ENCODE measurements around the gene FNIP2. TPM values are rescaled to one million over a fixed set of nuclear protein-coding genes. Genes with fewer than 3 reads are reported as not detected.

FNIP2 gene
- total RNA-seq = 10 to 100 TPM; 19.4 to 22.6 (median 21.8) TPM
- 17.2 TPM for total RNA-seq (2013)

DNA sequence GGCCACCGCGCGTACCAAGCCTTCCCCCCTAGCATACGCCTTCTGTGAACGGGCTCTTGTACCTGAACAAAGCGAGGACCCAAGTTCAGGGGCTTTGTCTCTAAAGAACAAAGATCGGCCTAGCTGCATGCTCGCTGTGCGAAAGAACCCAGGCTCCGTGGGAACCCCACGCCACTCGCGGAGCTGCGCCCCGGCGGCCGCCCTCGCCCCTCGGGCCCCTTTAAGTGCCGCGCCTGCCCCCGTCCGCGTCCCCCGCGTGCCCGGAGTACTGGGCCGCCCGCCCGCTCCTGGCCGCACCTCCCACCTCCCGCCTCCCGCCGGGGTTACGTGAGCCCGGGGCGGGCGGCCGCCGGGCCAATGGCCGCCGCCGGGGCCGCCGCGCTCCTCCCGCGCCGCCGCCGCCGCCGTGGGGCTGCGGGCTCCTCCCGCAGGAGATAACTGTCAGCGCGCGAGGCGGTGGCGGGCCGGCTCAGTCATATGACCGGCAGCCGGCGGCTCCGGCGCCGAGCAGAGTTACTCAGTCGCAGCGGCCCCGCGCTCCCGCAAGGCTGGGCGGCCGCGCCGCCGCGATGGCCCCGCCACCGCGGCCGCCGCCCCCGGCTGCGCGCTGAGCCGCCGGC, at the start of gene FNIP2:
Gene FNIP2, plus strand, starts transcription at position 472 of the 620 bp plus-strand sequence. CDS start 187 bp downstream, outside the sequence.
- no peak for TF ChIP-seq CTCF (IDR thresholded peaks at IDR 0.05)
- Histone ChIP-seq H3K9me3 (ENCODE audit: control insufficient read depth, insufficient read depth, low read length) (no peaks in the 10 kb centered on the region), H3K4me3 (ENCODE audit: low read length) (peak within 1 kb of the TSS; percentile 50), H3K27me3 (ENCODE audit: control insufficient read depth, insufficient read depth, low read length) (no peaks in the 10 kb centered on the region), H3K27ac (ENCODE audit: low read length) (peak within 1 kb of the TSS; percentile 80), H3K4me1 (ENCODE audit: control insufficient read depth, insufficient read depth, low read length) (peaks cover 8% of the 10 kb centered on the region), H3K36me3 (ENCODE audit: control insufficient read depth, insufficient read depth, low read length) (no peaks in the 10 kb centered on the region)
- Mint-ChIP-seq H3K4me3 (peak within 1 kb of the TSS; percentile 99), H3K9me3 (no peaks in the 10 kb centered on the region), H3K27me3 (ENCODE audit: low read depth in 2 of 2) (no peaks in the 10 kb centered on the region), H3K36me3 (no peaks in the 10 kb centered on the region), H3K4me1 (peaks cover 29 to 32% of the 10 kb centered on the region in 2 donors), H3K27ac (peak within 1 kb of the TSS; percentile 91 to 92)
- intact Hi-C loops (cut with micrococcal nuclease) = loop anchor here (2.0 kb wide), 4 partner anchors 42 to 98 kb away; partner anchors contain the start of genes C4orf46 and PPID
- ATAC-seq (peak; percentile 82 to 90 (median 86)), DNase-seq (peak; percentile 74 to 85)
- under 1% methylated on average over 88 of the region's 88 CpGs for WGBS (ENCODE audit: insufficient coverage)

- no peak for DNase-seq
- Histone ChIP-seq H3K4me3 (ENCODE audit: low read length) (no peak overlapping the region), H3K27ac (ENCODE audit: low read length) (no peak overlapping the region), H3K36me3 (ENCODE audit: control insufficient read depth, insufficient read depth, low read length) (peaks cover 40% of the 10 kb centered on the region), H3K4me1 (ENCODE audit: control insufficient read depth, insufficient read depth, low read length) (peaks cover 16% of the 10 kb centered on the region), H3K27me3 (ENCODE audit: control insufficient read depth, insufficient read depth, low read length) (peaks cover 2% of the 10 kb centered on the region), H3K9me3 (ENCODE audit: control insufficient read depth, insufficient read depth, low read length) (no peaks in the 10 kb centered on the region)
- H3K36me3 Mint-ChIP-seq = peaks cover 17% of the 10 kb centered on the region
- no peak for ATAC-seq
- no peak for TF ChIP-seq CTCF (IDR thresholded peaks at IDR 0.05)
- peaks cover 0 to 7% of the 10 kb centered on the region in 2 donors for H3K27me3 Mint-ChIP-seq (ENCODE audit: low read depth in 2 of 2)
- peak overlapping the region; percentile 99 for H3K4me3 Mint-ChIP-seq
- H3K9me3 Mint-ChIP-seq = no peaks in the 10 kb centered on the region
- 86% methylated on average over 1 of the region's 1 CpG for WGBS (ENCODE audit: insufficient coverage)
- intact Hi-C loops (cut with micrococcal nuclease) = loop anchor here (2.0 to 5.0 kb wide), 3 partner anchors 47 to 381 kb away; partner anchors contain the start of genes ETFDH, FNIP2 and RAPGEF2
- H3K4me1 Mint-ChIP-seq = peaks cover 34 to 50% of the 10 kb centered on the region in 2 donors
- H3K27ac Mint-ChIP-seq = peak overlapping the region; percentile 97 to 99
These were observed 47.1 kb upstream of the FNIP2 start for GRCh38 chr4:158721680-158722079.

GRCh38 chr4:158722291-158722916, 46.4 kb upstream of the FNIP2 start:
- H3K36me3 Mint-ChIP-seq = peaks cover 17% of the 10 kb centered on the region
- peaks cover 3% of the 10 kb centered on the region for H3K27me3 ChIP-seq (ENCODE audit: control insufficient read depth, insufficient read depth, low read length)
- DNase-seq (peak in 1 of 2 donors; percentile 52), ATAC-seq (no peak)
- peak overlapping the region; percentile 76 for H3K4me3 ChIP-seq (ENCODE audit: low read length)
- H3K4me1 Mint-ChIP-seq = peaks cover 34 to 50% of the 10 kb centered on the region in 2 donors
- H3K4me3 Mint-ChIP-seq = peak overlapping the region; percentile 99
- peak overlapping the region; percentile 87 for H3K27ac ChIP-seq (ENCODE audit: low read length)
- peak overlapping the region; percentile 97 to 99 for H3K27ac Mint-ChIP-seq
- peaks cover 33% of the 10 kb centered on the region for H3K36me3 ChIP-seq (ENCODE audit: control insufficient read depth, insufficient read depth, low read length)
- no peaks in the 10 kb centered on the region for H3K9me3 ChIP-seq (ENCODE audit: control insufficient read depth, insufficient read depth, low read length)
- H3K4me1 ChIP-seq (ENCODE audit: control insufficient read depth, insufficient read depth, low read length) = peaks cover 16% of the 10 kb centered on the region
- intact Hi-C loops (cut with micrococcal nuclease) = loop anchor here (2.0 to 5.0 kb wide), 3 partner anchors 46 to 380 kb away; partner anchors contain the start of genes ETFDH, FNIP2 and RAPGEF2
- H3K27me3 Mint-ChIP-seq (ENCODE audit: low read depth in 2 of 2) = peaks cover 0 to 10% of the 10 kb centered on the region in 2 donors
- TF ChIP-seq CTCF (IDR thresholded peaks at IDR 0.05) = no peak
- no peaks in the 10 kb centered on the region for H3K9me3 Mint-ChIP-seq
- 28% methylated on average over 16 of the region's 16 CpGs for WGBS (ENCODE audit: insufficient coverage)

All from natural killer cell (primary cell).